Gastroesophageal sphincter (tissue), 4 donors: Measurements from ENCODE around the gene FNTB. TPM values are rescaled to one million over a fixed set of nuclear protein-coding genes. Genes with fewer than 3 reads are reported as not detected.

Source experiments
- ATAC-seq: fragments of 150-250 bp; one replicate; pipeline ENCODE4 v1.9.1; 2016; ENCODE audit warnings: mild to moderate bottlenecking, moderate library complexity
- H3K27ac ChIP-seq, 4 donors: fragments of 200-600 bp; sonication (generic) in 3 of 4; 1 replicate in 3 of 4; 2 replicates in 1 of 4; pipeline ENCODE4 v1.5.1; 2016 to 2019
- H3K27me3 ChIP-seq: fragments of 200-600 bp; sonication (generic); one replicate; pipeline ENCODE4 v1.5.1; 2019
- H3K36me3 ChIP-seq, 2 donors: fragments of 200-600 bp; sonication (generic); one replicate each; pipeline ENCODE4 v1.5.1; 2019; ENCODE audit warnings: control low read depth in 1 of 2
- H3K4me1 ChIP-seq, 3 donors: fragments of 200-600 bp; sonication (generic); 1 replicate in 2 of 3; 2 replicates in 1 of 3; pipeline ENCODE4 v1.5.1; 2016 to 2019; ENCODE audit warnings: control low read depth in 2 of 3
- H3K4me3 ChIP-seq, 2 donors: fragments of 200-600 bp; sonication (generic); one replicate each; pipeline ENCODE4 v1.5.1; 2019; ENCODE audit warnings: mild to moderate bottlenecking in 1 of 2, moderate library complexity in 1 of 2
- H3K9me3 ChIP-seq, 3 donors: fragments of 200-600 bp; sonication (generic); one replicate each; pipeline ENCODE4 v1.5.1; 2017 to 2019; ENCODE audit warnings: control low read depth in 2 of 3
- CTCF ChIP-seq, 4 experiments: fragments of 200-600 bp in 2 of 4; fragments of 450-650 bp in 2 of 4; sonication (generic) in 1 of 4; IDR thresholded peaks; one replicate each; pipeline ENCODE4 v1.5.1; 2017 to 2019; ENCODE audit warnings: antibody characterized with exemption in 4 of 4, mild to moderate bottlenecking in 2 of 4, moderate library complexity in 2 of 4
- EP300 ChIP-seq: sonication (generic); formaldehyde crosslinking; IDR thresholded peaks from one replicate; pipeline ENCODE4 v1.6.1; 2017; ENCODE audit warnings: antibody characterized with exemption, mild to moderate bottlenecking
- POLR2A ChIP-seq, 2 donors: fragments of 450-650 bp; IDR thresholded peaks; one replicate each; pipeline ENCODE4 v1.6.1; 2017; ENCODE audit warnings: antibody characterized with exemption in 2 of 2, mild to moderate bottlenecking in 2 of 2, moderate library complexity in 1 of 2
- POLR2AphosphoS5 ChIP-seq: sonication (generic); formaldehyde crosslinking; IDR thresholded peaks from one replicate; pipeline ENCODE4 v1.6.1; 2017; ENCODE audit warnings: antibody characterized with exemption
- WGBS, 2 donors: methylation state at CpG; one replicate each; pipeline ENCODE4 v1.1.5; 2018; ENCODE audit warnings: low coverage in 1 of 2; 5-methylcytosine and 5-hydroxymethylcytosine counted together
- total RNA-seq, 4 donors: library from RNA; depleted of rRNA; stranded (reverse); fragments of >200 nt; gene quantifications; one replicate each; pipeline ENCODE4 v1.1.0, GENCODE V29; 2016

FNTB gene
- total RNA-seq, 4 donors from 2014 or later: 12.5 to 22.7 (median 17.2) TPM

GRCh38 chr14:64963611-64964010 lies 23.1 kb upstream of the FNTB start:
- 60% methylated on average over 1 of the region's 1 CpG; no CpG with 5 or more reads in 1 of the 2 donors for WGBS, 2 donors
- H3K4me3 ChIP-seq: no peak overlapping the region

GRCh38 chr14:64965356-64966000 lies 21.2 kb upstream of the FNTB start:
- H3K27me3 ChIP-seq: no peaks in the 10 kb centered on the region
- H3K4me1 ChIP-seq: no peaks in the 10 kb centered on the region
- TF ChIP-seq CTCF (IDR thresholded peaks at IDR 0.05) (no peak), POLR2A (IDR thresholded peaks at IDR 0.05) (no peak), POLR2AphosphoS5 (no peak), EP300 (no peak)
- 90 to 92% methylated on average over 10 to 12 of the region's 15 CpGs for WGBS, 2 donors
- H3K27ac ChIP-seq: no peak overlapping the region
- no peaks in the 10 kb centered on the region for H3K36me3 ChIP-seq
- ATAC-seq: no peak
- no peak overlapping the region for H3K4me3 ChIP-seq
- no peaks in the 10 kb centered on the region for H3K9me3 ChIP-seq

More at GRCh38 chr14:64963611-64964010, 23.1 kb upstream of the FNTB start:
- ATAC-seq: no peak
- H3K4me1 ChIP-seq: no peaks in the 10 kb centered on the region
- no peaks in the 10 kb centered on the region for H3K9me3 ChIP-seq
- no peaks in the 10 kb centered on the region for H3K27me3 ChIP-seq
- no peaks in the 10 kb centered on the region for H3K36me3 ChIP-seq
- H3K27ac ChIP-seq: no peak overlapping the region
- no peak for TF ChIP-seq CTCF (IDR thresholded peaks at IDR 0.05)
- TF ChIP-seq POLR2AphosphoS5: no peak
- TF ChIP-seq POLR2A (IDR thresholded peaks at IDR 0.05): no peak
- TF ChIP-seq EP300: no peak

- WGBS, 2 donors: 60 to 93% methylated on average over 2 of the region's 2 CpGs
- no peaks in the 10 kb centered on the region for H3K9me3 ChIP-seq
- no peaks in the 10 kb centered on the region for H3K36me3 ChIP-seq
- ATAC-seq: no peak
- no peaks in the 10 kb centered on the region for H3K27me3 ChIP-seq
- peaks cover 0 to 11% (median 5%) of the 10 kb centered on the region in 3 donors for H3K4me1 ChIP-seq
- TF ChIP-seq EP300 (no peak), POLR2AphosphoS5 (no peak), POLR2A (IDR thresholded peaks at IDR 0.05) (no peak), CTCF (IDR thresholded peaks at IDR 0.05) (no peak)
- no peak overlapping the region for H3K27ac ChIP-seq
- H3K4me3 ChIP-seq: no peak overlapping the region
Measured at GRCh38 chr14:64966976-64967375, 19.7 kb upstream of the FNTB start.

GRCh38 chr14:64968167-64968566 lies 18.5 kb upstream of the FNTB start:
- 75 to 81% methylated on average over 5 to 7 of the region's 7 CpGs for WGBS, 2 donors
- H3K27ac ChIP-seq: no peak overlapping the region
- no peak for ATAC-seq

More at GRCh38 chr14:64968167-64968566, 18.5 kb upstream of the FNTB start:
- Histone ChIP-seq H3K9me3 (no peaks in the 10 kb centered on the region), H3K27me3 (no peaks in the 10 kb centered on the region), H3K36me3 (no peaks in the 10 kb centered on the region), H3K4me1 (peaks cover 0 to 17% (median 5%) of the 10 kb centered on the region in 3 donors), H3K4me3 (no peak overlapping the region)
- TF ChIP-seq POLR2AphosphoS5: no peak
- no peak for TF ChIP-seq CTCF (IDR thresholded peaks at IDR 0.05)
- no peak for TF ChIP-seq EP300
- no peak for TF ChIP-seq POLR2A (IDR thresholded peaks at IDR 0.05)
